ENCODE measurements around the gene NDUFS7. TPM values are rescaled to one million over a fixed set of nuclear protein-coding genes. Genes with fewer than 3 reads are reported as not detected.

The NDUFS7 gene
- total and polyA plus RNA-seq, 5 experiments from 2014 or later = 65.3 to 233 (median 211) TPM

- peak overlapping the region; percentile 58 to 86 (median 72) for H3K4me3 Mint-ChIP-seq
- no peaks in the 10 kb centered on the region for H3K9me3 Mint-ChIP-seq
- DNase-seq (no peak), ATAC-seq (peak; percentile 43 to 56)
- POLR2A ChIA-PET = no interaction called here
- no peaks in the 10 kb centered on the region for H3K36me3 Mint-ChIP-seq
- peaks cover 0 to 8% (median 0%) of the 10 kb centered on the region in 5 donors for H3K27me3 Mint-ChIP-seq
- H3K27ac Mint-ChIP-seq = peak overlapping the region in 2 of 10 donors; percentile 11 to 12
- H3K4me1 Mint-ChIP-seq = peaks cover 3 to 26% (median 18%) of the 10 kb centered on the region in 4 donors
Observed at GRCh38 chr19:1400281-1401137, 16.8 kb downstream of the NDUFS7 start.

GRCh38 chr19:1401138-1401888 lies 17.6 kb downstream of the NDUFS7 start, which contains the start of gene GAMT:
Gene GAMT (minus strand): TSS chr19:1401542. CDS start chr19:1401476, 66 bp downstream.
- Mint-ChIP-seq H3K36me3 (no peaks in the 10 kb centered on the region), H3K4me1 (peaks cover 3 to 22% (median 17%) of the 10 kb centered on the region in 4 donors), H3K27me3 (peaks cover 0 to 8% (median 0%) of the 10 kb centered on the region in 5 donors), H3K27ac (peak within 1 kb of the TSS in 4 of 10 donors; percentile 11 to 83 (median 38)), H3K4me3 (peak within 1 kb of the TSS; percentile 69 to 86 (median 74)), H3K9me3 (no peaks in the 10 kb centered on the region)
- peak; percentile 82 to 90 for ATAC-seq
- POLR2A ChIA-PET = interaction anchor here (1.0 kb wide), 1 partner anchor 15 kb away, joined by 3 read pairs; no protein-coding TSS in a partner anchor
- peak in 9 of 10 donors; percentile 25 to 67 (median 55) for DNase-seq

- Mint-ChIP-seq H3K36me3 (no peaks in the 10 kb centered on the region), H3K27ac (peak overlapping the region in 1 of 10 donors; percentile 65), H3K4me1 (peaks cover 7 to 28% (median 17%) of the 10 kb centered on the region in 4 donors), H3K4me3 (peak overlapping the region; percentile 33 to 78 (median 72)), H3K9me3 (no peaks in the 10 kb centered on the region), H3K27me3 (peaks cover 0 to 8% (median 0%) of the 10 kb centered on the region in 5 donors)
- DNase-seq = no peak
- no peak for ATAC-seq
- POLR2A ChIA-PET = interaction anchor here (1.0 to 1.9 kb wide), 3 partner anchors 13 to 19 kb away, joined by 3 to 6 read pairs (median 4); no protein-coding TSS in a partner anchor
Observed at GRCh38 chr19:1401889-1402217, 18.1 kb downstream of the NDUFS7 start.

- Mint-ChIP-seq H3K9me3 (no peaks in the 10 kb centered on the region), H3K27ac (peak overlapping the region in 5 of 10 donors; percentile 18 to 83 (median 69)), H3K4me3 (peak overlapping the region; percentile 60 to 84 (median 70)), H3K4me1 (peaks cover 7 to 28% (median 19%) of the 10 kb centered on the region in 4 donors), H3K27me3 (peaks cover 0 to 8% (median 0%) of the 10 kb centered on the region in 5 donors), H3K36me3 (no peaks in the 10 kb centered on the region)
- POLR2A ChIA-PET = interaction anchor here (1.0 to 1.9 kb wide), 4 partner anchors 12 to 134 kb away, joined by 3 to 6 read pairs (median 4); partner anchors contain the start of gene CIRBP
- ATAC-seq = no peak
- DNase-seq = no peak
Observed at GRCh38 chr19:1402411-1403070, 18.8 kb downstream of the NDUFS7 start.

GRCh38 chr19:1406774-1407527 lies 23.2 kb downstream of the NDUFS7 start:
- peak overlapping the region; percentile 70 to 89 (median 79) for H3K4me3 Mint-ChIP-seq
- peaks cover 0 to 18% (median 0%) of the 10 kb centered on the region in 3 donors for H3K36me3 Mint-ChIP-seq
- H3K27ac Mint-ChIP-seq = peak overlapping the region in 9 of 10 donors; percentile 66 to 91 (median 82)
- POLR2A ChIA-PET = interaction anchor here (2.0 kb wide), 1 partner anchor 138 kb away, joined by 9 read pairs; the partner anchor contains the start of gene CIRBP
- DNase-seq (peak; percentile 97 to 100 (median 99)), ATAC-seq (peak; percentile 69 to 77)
- H3K27me3 Mint-ChIP-seq = peaks cover 0 to 8% (median 0%) of the 10 kb centered on the region in 5 donors
- H3K4me1 Mint-ChIP-seq = peaks cover 29 to 52% (median 47%) of the 10 kb centered on the region in 4 donors
- H3K9me3 Mint-ChIP-seq = no peaks in the 10 kb centered on the region

GRCh38 chr19:1407528-1408299 lies 24.0 kb downstream of the NDUFS7 start, which contains the start of gene DAZAP1:
Gene DAZAP1 (plus strand): TSS chr19:1407586. CDS start chr19:1407774, 188 bp downstream.
- no peaks in the 10 kb centered on the region for H3K9me3 Mint-ChIP-seq
- ATAC-seq = peak; percentile 3 to 36
- peak; percentile 31 to 72 (median 49) for DNase-seq
- peak within 1 kb of the TSS in 9 of 10 donors; percentile 79 to 97 (median 90) for H3K27ac Mint-ChIP-seq
- H3K4me3 Mint-ChIP-seq = peak within 1 kb of the TSS; percentile 76 to 97 (median 91)
- H3K4me1 Mint-ChIP-seq = peaks cover 32 to 55% (median 48%) of the 10 kb centered on the region in 4 donors
- peaks cover 0 to 6% (median 0%) of the 10 kb centered on the region in 5 donors for H3K27me3 Mint-ChIP-seq
- peaks cover 0 to 24% (median 0%) of the 10 kb centered on the region in 3 donors for H3K36me3 Mint-ChIP-seq
- POLR2A ChIA-PET = interaction anchor here (1.3 to 2.5 kb wide), 3 partner anchors 25 to 138 kb away, joined by 3 to 16 read pairs (median 6); partner anchors contain the start of gene CIRBP

- Mint-ChIP-seq H3K4me1 (peaks cover 30 to 59% (median 52%) of the 10 kb centered on the region in 4 donors), H3K27me3 (peaks cover 0 to 1% (median 0%) of the 10 kb centered on the region in 5 donors), H3K36me3 (peaks cover 0 to 32% (median 0%) of the 10 kb centered on the region in 3 donors), H3K9me3 (no peaks in the 10 kb centered on the region), H3K4me3 (peak overlapping the region; percentile 89 to 97 (median 93)), H3K27ac (peak overlapping the region; percentile 91 to 98 (median 95))
- DNase-seq = peak; percentile 39 to 77 (median 59)
- POLR2A ChIA-PET = interaction anchor here (0.5 to 2.5 kb wide), 11 partner anchors 10 to 1209 kb away, joined by 3 to 16 read pairs (median 3); partner anchors contain the start of genes CIRBP and FAM174C
- ATAC-seq = peak; percentile 29 to 43
Observed at GRCh38 chr19:1408300-1409203, 24.8 kb downstream of the NDUFS7 start.

GRCh38 chr19:1409204-1410005 lies 25.7 kb downstream of the NDUFS7 start:
- peaks cover 30 to 62% (median 60%) of the 10 kb centered on the region in 4 donors for H3K4me1 Mint-ChIP-seq
- H3K9me3 Mint-ChIP-seq = no peaks in the 10 kb centered on the region
- peaks cover 0 to 36% (median 0%) of the 10 kb centered on the region in 3 donors for H3K36me3 Mint-ChIP-seq
- ATAC-seq (no peak), DNase-seq (no peak)
- peak overlapping the region; percentile 89 to 97 (median 93) for H3K4me3 Mint-ChIP-seq
- POLR2A ChIA-PET = interaction anchor here (0.5 to 2.5 kb wide), 13 partner anchors 9 to 140 kb away, joined by 3 to 16 read pairs (median 3); partner anchors contain the start of genes CIRBP, FAM174C and REEP6
- no peaks in the 10 kb centered on the region for H3K27me3 Mint-ChIP-seq
- peak overlapping the region; percentile 91 to 98 (median 95) for H3K27ac Mint-ChIP-seq

Measured in naive thymus-derived CD8-positive, alpha-beta T cell (primary cell).